ENCODE measurements around the gene PIK3R6.
A peak's percentile ranks its signal among the peaks of the same experiment; 100 is the strongest.

The PIK3R6 gene

GRCh38 chr17:8753976-8754440, 113.5 kb downstream of the PIK3R6 start:
- Histone ChIP-seq H3K4me1 (ENCODE audit: control insufficient read depth in 2 of 2, insufficient read depth in 1 of 2, low read depth in 1 of 2, low read length in 2 of 2) (no peaks in the 10 kb centered on the region), H2BK5ac (ENCODE audit: low read length) (no peak overlapping the region), H3K9ac (ENCODE audit: low read depth, low read length, poor library complexity) (no peak overlapping the region), H3K36me3 (replicated peaks in 1 of 2; ENCODE audit: control insufficient read depth in 2 of 2, insufficient read depth in 2 of 2, low read length in 2 of 2) (no peaks in the 10 kb centered on the region), H2AK5ac (ENCODE audit: low read depth, low read length) (no peak overlapping the region), H3K4ac (ENCODE audit: low read length) (no peak overlapping the region), H2BK12ac (ENCODE audit: low read length) (no peak overlapping the region), H2BK15ac (ENCODE audit: low read length) (no peak overlapping the region), H3K27me3 (ENCODE audit: control insufficient read depth in 3 of 3, insufficient read depth in 3 of 3, low read depth in 1 of 3, low read length in 3 of 3) (peaks cover 0 to 20% (median 0%) of the 10 kb centered on the region in 3 experiments), H3K18ac (ENCODE audit: low read length) (no peak overlapping the region), H4K91ac (ENCODE audit: low read depth, low read length, poor library complexity) (no peak overlapping the region), H3K4me2 (ENCODE audit: insufficient read depth, low read length, poor library complexity, severe bottlenecking) (no peak overlapping the region), H3K27ac (replicated peaks; ENCODE audit: low read length) (no peak overlapping the region), H3K9me3 (replicated peaks in 1 of 2; ENCODE audit: control insufficient read depth in 2 of 2, insufficient read depth in 1 of 2, low read depth in 1 of 2, low read length in 2 of 2) (no peaks in the 10 kb centered on the region), H3K14ac (ENCODE audit: low read length) (no peak overlapping the region), H2AFZ (ENCODE audit: low read length) (no peak overlapping the region), H3K4me3 (ENCODE audit: low read length in 2 of 2) (no peak overlapping the region), H3K23ac (ENCODE audit: low read depth, low read length, poor library complexity) (no peak overlapping the region), H2BK120ac (ENCODE audit: low read depth, low read length) (no peak overlapping the region), H4K8ac (ENCODE audit: low read depth, low read length) (no peak overlapping the region), H3K79me1 (ENCODE audit: low read depth, low read length) (no peaks in the 10 kb centered on the region)
- DNase-seq (ENCODE audit: low spot score): no peak
- no CpG with 5 or more reads among the region's 1 CpG for WGBS, 2 donors (ENCODE audit: extremely low coverage in 2 of 2, insufficient read length in 2 of 2, insufficient replicate concordance in 1 of 2)

GRCh38 chr17:8753136-8753975, 114.1 kb downstream of the PIK3R6 start:
- Histone ChIP-seq H3K9ac (ENCODE audit: low read depth, low read length, poor library complexity) (no peak overlapping the region), H3K36me3 (replicated peaks in 1 of 2; ENCODE audit: control insufficient read depth in 2 of 2, insufficient read depth in 2 of 2, low read length in 2 of 2) (no peaks in the 10 kb centered on the region), H2BK5ac (ENCODE audit: low read length) (peak overlapping the region; percentile 7), H3K4me2 (ENCODE audit: insufficient read depth, low read length, poor library complexity, severe bottlenecking) (no peak overlapping the region), H3K4me3 (ENCODE audit: low read length in 2 of 2) (no peak overlapping the region), H4K91ac (ENCODE audit: low read depth, low read length, poor library complexity) (no peak overlapping the region), H3K23ac (ENCODE audit: low read depth, low read length, poor library complexity) (no peak overlapping the region), H4K8ac (ENCODE audit: low read depth, low read length) (no peak overlapping the region), H3K9me3 (replicated peaks in 1 of 2; ENCODE audit: control insufficient read depth in 2 of 2, insufficient read depth in 1 of 2, low read depth in 1 of 2, low read length in 2 of 2) (no peaks in the 10 kb centered on the region), H3K79me1 (ENCODE audit: low read depth, low read length) (no peaks in the 10 kb centered on the region), H3K18ac (ENCODE audit: low read length) (no peak overlapping the region), H3K4me1 (ENCODE audit: control insufficient read depth in 2 of 2, insufficient read depth in 1 of 2, low read depth in 1 of 2, low read length in 2 of 2) (no peaks in the 10 kb centered on the region), H3K14ac (ENCODE audit: low read length) (no peak overlapping the region), H3K4ac (ENCODE audit: low read length) (no peak overlapping the region), H2AFZ (ENCODE audit: low read length) (no peak overlapping the region), H3K27me3 (ENCODE audit: control insufficient read depth in 3 of 3, insufficient read depth in 3 of 3, low read depth in 1 of 3, low read length in 3 of 3) (peaks cover 0 to 14% (median 0%) of the 10 kb centered on the region in 3 experiments), H2BK120ac (ENCODE audit: low read depth, low read length) (no peak overlapping the region), H3K27ac (replicated peaks; ENCODE audit: low read length) (no peak overlapping the region), H2BK12ac (ENCODE audit: low read length) (no peak overlapping the region), H2AK5ac (ENCODE audit: low read depth, low read length) (peak overlapping the region; percentile 40), H2BK15ac (ENCODE audit: low read length) (no peak overlapping the region)
- DNase-seq (ENCODE audit: low spot score): no peak
- WGBS, 2 donors (ENCODE audit: extremely low coverage in 2 of 2, insufficient read length in 2 of 2, insufficient replicate concordance in 1 of 2): no CpG with 5 or more reads among the region's 12 CpGs

Data from neuronal stem cell (in vitro differentiated cells).